ENCODE data around the gene AGBL4. TPM values are rescaled to one million over a fixed set of nuclear protein-coding genes. Genes with fewer than 3 reads are reported as not detected.

AGBL4 gene
- total and polyA plus RNA-seq, 2 of the 13 experiments (the other 11 are each of a cell fraction or from before 2014, with no cell fraction given), result not detected

DNA sequence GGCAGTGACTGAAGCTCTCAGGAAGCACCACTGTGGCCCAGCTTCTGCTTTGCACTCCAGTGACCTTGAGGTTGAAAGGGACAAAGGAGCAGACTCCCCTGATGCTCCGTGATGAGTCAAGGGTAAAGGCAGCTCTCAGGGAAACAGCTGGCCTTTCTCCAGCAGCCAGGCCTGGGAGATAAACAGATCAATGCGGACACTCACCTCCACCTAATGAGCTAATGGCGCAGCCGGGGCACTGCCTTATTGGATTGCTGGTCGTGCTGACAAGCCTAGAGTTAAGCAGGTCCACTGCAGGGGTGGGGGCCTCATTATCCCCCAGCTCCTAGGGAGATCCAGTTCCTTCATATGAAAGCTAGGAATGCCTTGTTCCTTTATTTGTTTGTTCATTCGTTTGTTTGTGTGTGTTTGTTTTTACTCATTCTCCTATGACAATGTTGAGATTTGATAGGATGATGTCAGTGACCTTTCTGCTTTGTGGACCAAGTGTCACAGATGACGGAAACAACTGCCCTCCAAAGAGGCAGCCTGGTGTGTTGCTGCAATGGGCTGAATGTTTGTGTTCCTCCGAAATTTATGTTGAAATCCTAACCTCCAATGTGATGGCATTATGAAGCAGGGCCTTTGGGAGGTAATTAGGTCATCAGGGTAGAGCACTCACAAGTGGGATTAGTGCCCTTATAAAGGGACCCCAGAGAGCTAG lies 1105.7 kb downstream of the AGBL4 start (continued):
- TF ChIP-seq, protein P1, sequence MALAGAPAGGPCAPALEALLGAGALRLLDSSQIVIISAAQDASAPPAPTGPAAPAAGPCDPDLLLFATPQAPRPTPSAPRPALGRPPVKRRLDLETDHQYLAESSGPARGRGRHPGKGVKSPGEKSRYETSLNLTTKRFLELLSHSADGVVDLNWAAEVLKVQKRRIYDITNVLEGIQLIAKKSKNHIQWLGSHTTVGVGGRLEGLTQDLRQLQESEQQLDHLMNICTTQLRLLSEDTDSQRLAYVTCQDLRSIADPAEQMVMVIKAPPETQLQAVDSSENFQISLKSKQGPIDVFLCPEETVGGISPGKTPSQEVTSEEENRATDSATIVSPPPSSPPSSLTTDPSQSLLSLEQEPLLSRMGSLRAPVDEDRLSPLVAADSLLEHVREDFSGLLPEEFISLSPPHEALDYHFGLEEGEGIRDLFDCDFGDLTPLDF (CRISPR knock-in tag; IDR thresholded peaks at IDR 0.05), result no peak
- TF ChIP-seq ZFP36L1 (CRISPR knock-in tag; IDR thresholded peaks at IDR 0.05) (no peak), BRCA1 (CRISPR knock-in tag; IDR thresholded peaks at IDR 0.05) (no peak), ZNF235 (CRISPR knock-in tag; IDR thresholded peaks at IDR 0.05; ENCODE audit: borderline replicate concordance) (no peak), KMT2B (CRISPR knock-in tag; IDR thresholded peaks at IDR 0.05) (no peak), ZNF468 (CRISPR knock-in tag; IDR thresholded peaks at IDR 0.05) (no peak), SKI (IDR thresholded peaks at IDR 0.05; ENCODE audit: partially characterized antibody) (peak; percentile 43), KLF9 (CRISPR knock-in tag; IDR thresholded peaks at IDR 0.05; ENCODE audit: low read depth) (no peak), FOXP1 (IDR thresholded peaks at IDR 0.05) (0 out of 2 replicates have a peak, but pooled peaks have one; percentile 12), FOXP1 (CRISPR knock-in tag; IDR thresholded peaks at IDR 0.05) (peak; percentile 70), TP53 (CRISPR knock-in tag; conservative IDR thresholded peaks at IDR 0.05) (no peak), ZFX (CRISPR knock-in tag; IDR thresholded peaks at IDR 0.05; ENCODE audit: low read depth) (no peak), ZNF12 (CRISPR knock-in tag; IDR thresholded peaks at IDR 0.05) (no peak), KAT2B (IDR thresholded peaks at IDR 0.05; ENCODE audit: borderline replicate concordance, low read depth, low read length) (peak; percentile 43; the same call in 1 of the 2 replicates)

DNA sequence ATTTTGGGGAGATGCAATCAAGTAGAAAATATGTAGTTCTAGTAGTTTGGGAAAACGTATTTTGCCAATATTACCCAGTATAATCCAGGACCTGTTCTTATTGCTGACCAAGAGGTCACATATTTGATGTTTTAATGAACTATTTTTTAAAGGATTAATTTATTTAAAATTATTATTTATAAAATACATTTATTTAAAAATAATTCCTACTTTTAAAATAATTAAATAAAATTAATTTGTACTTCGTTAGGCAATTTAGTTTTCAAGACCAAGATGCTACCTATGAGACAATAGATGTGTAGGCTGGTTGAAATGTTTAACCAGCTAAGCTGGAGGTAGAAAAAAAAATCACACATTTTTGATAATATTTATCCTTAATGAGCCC lies 1106.7 kb downstream of the AGBL4 start:
- 6% methylated on average over 2 of the region's 2 CpGs for WGBS (ENCODE audit: low lambda C conversion rate)
- H4K20me1 ChIP-seq (ENCODE audit: insufficient read depth, low read length), result no peaks in the 10 kb centered on the region
- no peak for ATAC-seq
- FAIRE-seq, result no peak
- no peak overlapping the region for H3K9ac ChIP-seq (ENCODE audit: insufficient read depth, low read depth, low read length)
- H3K79me2 ChIP-seq (ENCODE audit: insufficient read depth, low read length), result no peaks in the 10 kb centered on the region
- H2AFZ ChIP-seq (ENCODE audit: low read length), result no peak overlapping the region
- in situ Hi-C loops (cut with HindIII; ENCODE audit: extremely low pct_ligation_motif_present, low pct_unique_long_range_greater_than_20kb) (loop anchor here (25.0 kb wide), 1 partner anchor 1420 kb away; no protein-coding TSS in a partner anchor), intact Hi-C loops (cut with micrococcal nuclease; ENCODE audit: unreplicated experiment) (no loop called here)
- H3K4me2 ChIP-seq (ENCODE audit: low read depth, low read length), result no peak overlapping the region
- H3K36me3 ChIP-seq (replicated peaks in 1 of 2; ENCODE audit: control insufficient read depth in 1 of 2, insufficient read depth in 2 of 2, low read length in 2 of 2), result no peaks in the 10 kb centered on the region
- DNase-seq (ENCODE audit: low spot score), result no peak
- CTCF ChIA-PET (ENCODE audit: low intra/inter-chr PET ratio, low total read pairs), result interaction anchor here (1.4 to 1.6 kb wide), 2 partner anchors 1416 to 1432 kb away, joined by 4 to 5 read pairs; no protein-coding TSS in a partner anchor
- peaks cover 9% of the 10 kb centered on the region; the same call in 1 of the 2 replicates for H3K4me1 ChIP-seq (ENCODE audit: insufficient read depth, low read length)
- no peak for TF ChIP-seq ARNT (IDR thresholded peaks at IDR 0.05)
- TF ChIP-seq NR2C2 (CRISPR knock-in tag; IDR thresholded peaks at IDR 0.05; ENCODE audit: borderline replicate concordance), result no peak
- no peak for TF ChIP-seq CBX5 (CRISPR knock-in tag; IDR thresholded peaks at IDR 0.05; ENCODE audit: borderline replicate concordance)
- no peak overlapping the region for H3K27ac ChIP-seq (ENCODE audit: extremely low read length, insufficient read depth, low read length)
- no peak overlapping the region for H3K4me3 ChIP-seq (replicated peaks in 1 of 3; ENCODE audit: insufficient read depth in 1 of 3, low read depth in 2 of 3, low read length in 3 of 3)
- H3K9me3 ChIP-seq (ENCODE audit: low read length), result 0 out of 2 replicates have a peak, but pooled peaks cover 1% of the 10 kb centered on the region
- POLR2A ChIA-PET, result no interaction called here
- H3K27me3 ChIP-seq (ENCODE audit: control insufficient read depth in 1 of 2, insufficient read depth in 2 of 2, low read length in 2 of 2), result no peaks in the 10 kb centered on the region
- BruUV-seq (replicated peaks), result no TSS peak
